22Rv1 (cell line): ENCODE data around the gene HAGH.

Experiments used
- ZFX ChIP-seq: fragments of 450-650 bp; IDR thresholded peaks from 2 replicates; pipeline ENCODE4 v1.6.1; 2017; ENCODE audit warnings: antibody characterized with exemption, borderline replicate concordance
- TF ChIP-seq, protein P1 (sequence below): fragments of 450-650 bp; IDR thresholded peaks from 2 replicates; pipeline ENCODE4 v1.5.1; 2017; ENCODE audit warnings: mild to moderate bottlenecking

DNA sequence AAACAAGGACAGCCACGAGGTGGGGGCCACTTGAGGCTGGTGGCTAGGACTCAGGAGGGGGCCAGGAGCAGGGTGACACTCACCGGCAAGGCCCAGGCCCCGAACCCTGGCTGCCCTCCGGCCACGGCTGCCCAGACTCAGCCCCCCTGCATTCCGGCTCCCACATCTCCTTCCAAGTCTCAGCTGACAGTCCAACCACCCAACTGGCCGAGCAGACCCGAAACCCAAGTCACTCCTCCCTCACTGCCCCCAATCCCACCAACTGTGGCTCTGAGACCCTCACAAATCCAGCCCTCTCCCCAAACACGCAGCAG, 9.4 kb downstream of the HAGH start:
- TF ChIP-seq, protein P1, sequence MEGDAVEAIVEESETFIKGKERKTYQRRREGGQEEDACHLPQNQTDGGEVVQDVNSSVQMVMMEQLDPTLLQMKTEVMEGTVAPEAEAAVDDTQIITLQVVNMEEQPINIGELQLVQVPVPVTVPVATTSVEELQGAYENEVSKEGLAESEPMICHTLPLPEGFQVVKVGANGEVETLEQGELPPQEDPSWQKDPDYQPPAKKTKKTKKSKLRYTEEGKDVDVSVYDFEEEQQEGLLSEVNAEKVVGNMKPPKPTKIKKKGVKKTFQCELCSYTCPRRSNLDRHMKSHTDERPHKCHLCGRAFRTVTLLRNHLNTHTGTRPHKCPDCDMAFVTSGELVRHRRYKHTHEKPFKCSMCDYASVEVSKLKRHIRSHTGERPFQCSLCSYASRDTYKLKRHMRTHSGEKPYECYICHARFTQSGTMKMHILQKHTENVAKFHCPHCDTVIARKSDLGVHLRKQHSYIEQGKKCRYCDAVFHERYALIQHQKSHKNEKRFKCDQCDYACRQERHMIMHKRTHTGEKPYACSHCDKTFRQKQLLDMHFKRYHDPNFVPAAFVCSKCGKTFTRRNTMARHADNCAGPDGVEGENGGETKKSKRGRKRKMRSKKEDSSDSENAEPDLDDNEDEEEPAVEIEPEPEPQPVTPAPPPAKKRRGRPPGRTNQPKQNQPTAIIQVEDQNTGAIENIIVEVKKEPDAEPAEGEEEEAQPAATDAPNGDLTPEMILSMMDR, result no peak
- no peak for TF ChIP-seq ZFX
